ENCODE measurements around the gene PPP1R7.
A peak's percentile ranks its signal among the peaks of the same experiment; 100 is the strongest.

The PPP1R7 gene

GRCh38 chr2:241148891-241149674, 1.2 kb upstream of the PPP1R7 start, which contains the start of gene PASK:
Gene PASK (minus strand): TSS chr2:241149472. CDS start chr2:241143032, 6,440 bp downstream.
- H3K36me3 ChIP-seq (ENCODE audit: control insufficient read depth, insufficient read depth, low read length) = peaks cover 2% of the 10 kb centered on the region
- peak; percentile 86 for DNase-seq (ENCODE audit: extremely low read depth, insufficient read length)
- H3K4me3 ChIP-seq (replicated peaks; ENCODE audit: low read depth, low read length) = peak within 1 kb of the TSS; percentile 93
- no peak for TF ChIP-seq CTCF (IDR thresholded peaks at IDR 0.05; ENCODE audit: insufficient read depth, low read length, poor library complexity, severe bottlenecking)
- H3K27me3 ChIP-seq (replicated peaks; ENCODE audit: control insufficient read depth, insufficient read depth, low read length) = no peaks in the 10 kb centered on the region

- peaks cover 2% of the 10 kb centered on the region; the same call in 1 of the 2 replicates for H3K36me3 ChIP-seq (ENCODE audit: control insufficient read depth, insufficient read depth, low read length)
- no peaks in the 10 kb centered on the region for H3K27me3 ChIP-seq (replicated peaks; ENCODE audit: control insufficient read depth, insufficient read depth, low read length)
- H3K4me3 ChIP-seq (replicated peaks; ENCODE audit: low read depth, low read length) = peak overlapping the region; percentile 86
- TF ChIP-seq CTCF (IDR thresholded peaks at IDR 0.05; ENCODE audit: insufficient read depth, low read length, poor library complexity, severe bottlenecking) = no peak
- no peak for DNase-seq (ENCODE audit: extremely low read depth, insufficient read length)
Measured at GRCh38 chr2:241149675-241149924, 667 bp upstream of the PPP1R7 start.

- peak overlapping the region; percentile 93 for H3K4me3 ChIP-seq (replicated peaks; ENCODE audit: low read depth, low read length)
- DNase-seq (ENCODE audit: extremely low read depth, insufficient read length) = no peak
- no peaks in the 10 kb centered on the region for H3K27me3 ChIP-seq (replicated peaks; ENCODE audit: control insufficient read depth, insufficient read depth, low read length)
- peaks cover 3% of the 10 kb centered on the region; the same call in 1 of the 2 replicates for H3K36me3 ChIP-seq (ENCODE audit: control insufficient read depth, insufficient read depth, low read length)
- no peak for TF ChIP-seq CTCF (IDR thresholded peaks at IDR 0.05; ENCODE audit: insufficient read depth, low read length, poor library complexity, severe bottlenecking)
Measured at GRCh38 chr2:241150660-241151530, 628 bp downstream of the PPP1R7 start.

GRCh38 chr2:241151934-241152660, 1.8 kb downstream of the PPP1R7 start:
- Histone ChIP-seq H3K4me3 (replicated peaks; ENCODE audit: low read depth, low read length) (no peak overlapping the region), H3K27me3 (replicated peaks; ENCODE audit: control insufficient read depth, insufficient read depth, low read length) (no peaks in the 10 kb centered on the region), H3K36me3 (ENCODE audit: control insufficient read depth, insufficient read depth, low read length) (peaks cover 4% of the 10 kb centered on the region; the same call in 1 of the 2 replicates)
- DNase-seq (ENCODE audit: extremely low read depth, insufficient read length) = no peak
- no peak for TF ChIP-seq CTCF (IDR thresholded peaks at IDR 0.05; ENCODE audit: insufficient read depth, low read length, poor library complexity, severe bottlenecking)

GRCh38 chr2:241153616-241154015, 3.3 kb downstream of the PPP1R7 start:
- H3K27me3 ChIP-seq (replicated peaks; ENCODE audit: control insufficient read depth, insufficient read depth, low read length) = no peaks in the 10 kb centered on the region
- DNase-seq (ENCODE audit: extremely low read depth, insufficient read length) = no peak
- TF ChIP-seq CTCF (IDR thresholded peaks at IDR 0.05; ENCODE audit: insufficient read depth, low read length, poor library complexity, severe bottlenecking) = no peak
- H3K4me3 ChIP-seq (replicated peaks; ENCODE audit: low read depth, low read length) = no peak overlapping the region
- H3K36me3 ChIP-seq (ENCODE audit: control insufficient read depth, insufficient read depth, low read length) = peaks cover 12% of the 10 kb centered on the region
